Measurements from ENCODE around the gene KLF9. TPM values are rescaled to one million over a fixed set of nuclear protein-coding genes. Genes with fewer than 3 reads are reported as not detected.

The KLF9 gene
- total RNA-seq, result 10 to 100 TPM; 56.2 to 78.9 TPM
- long read RNA-seq, partial matches to known transcripts, result 0 of 9 reads
- long read RNA-seq, other reads (novel, unspliced or antisense), result 9 of 9 reads

GRCh38 chr9:70413799-70414775, at the start of gene KLF9:
Gene KLF9 (minus strand): TSS chr9:70414657. CDS start chr9:70413363, 1,294 bp downstream.
- ATAC-seq (peak; percentile 67 to 78), DNase-seq (peak; percentile 95)
- intact Hi-C loops (cut with DNase I), result loop anchor here in 1 of 2 donors (10.0 kb wide), 1 partner anchor 191 kb away; no protein-coding TSS in a partner anchor

DNA sequence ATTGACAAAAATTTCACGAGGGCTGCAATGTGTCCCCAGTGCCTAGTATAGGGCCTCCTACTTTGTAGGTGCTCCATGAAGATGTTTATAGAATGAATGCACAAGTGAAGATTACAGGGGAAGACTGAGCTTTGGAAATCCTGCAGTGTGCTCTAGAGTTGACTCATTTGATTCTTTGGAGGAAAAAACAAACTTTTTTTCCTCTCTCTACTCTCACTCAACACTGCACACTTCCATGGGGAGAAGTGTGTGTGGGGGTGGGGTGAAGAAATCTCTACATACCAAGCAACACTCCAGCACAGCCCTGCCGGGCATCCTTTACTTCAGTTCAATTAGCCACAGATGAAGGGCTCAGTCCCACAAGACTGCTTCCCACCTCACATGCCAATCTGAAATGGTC, 49.4 kb upstream of the KLF9 start:
- ATAC-seq (no peak), DNase-seq (no peak)
- intact Hi-C loops (cut with DNase I), result no loop called here

GRCh38 chr9:70462300-70462699, 47.8 kb upstream of the KLF9 start:
- DNase-seq (no peak), ATAC-seq (no peak)
- intact Hi-C loops (cut with DNase I), result no loop called here

DNA sequence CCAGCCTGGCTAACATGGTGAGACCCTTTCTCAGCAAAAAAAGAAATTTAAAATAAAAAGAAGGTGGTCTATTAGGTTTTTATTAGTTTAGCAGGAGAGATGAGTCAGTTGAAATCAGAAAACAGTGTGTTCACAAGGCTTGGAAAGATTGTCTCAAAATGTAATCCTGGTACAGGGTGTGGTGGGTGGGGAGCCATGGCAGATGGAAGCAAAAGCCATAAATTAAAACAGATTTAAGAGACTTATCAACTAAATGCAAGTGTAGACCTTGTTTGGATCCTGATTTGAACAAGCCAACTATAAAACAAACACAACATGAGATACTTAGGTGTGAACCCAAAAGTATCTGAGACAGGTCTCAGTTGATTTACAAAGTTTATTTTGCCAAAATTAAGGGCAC, 42.8 kb upstream of the KLF9 start:
- intact Hi-C loops (cut with DNase I), result no loop called here
- no peak for ATAC-seq
- DNase-seq, result no peak

DNA sequence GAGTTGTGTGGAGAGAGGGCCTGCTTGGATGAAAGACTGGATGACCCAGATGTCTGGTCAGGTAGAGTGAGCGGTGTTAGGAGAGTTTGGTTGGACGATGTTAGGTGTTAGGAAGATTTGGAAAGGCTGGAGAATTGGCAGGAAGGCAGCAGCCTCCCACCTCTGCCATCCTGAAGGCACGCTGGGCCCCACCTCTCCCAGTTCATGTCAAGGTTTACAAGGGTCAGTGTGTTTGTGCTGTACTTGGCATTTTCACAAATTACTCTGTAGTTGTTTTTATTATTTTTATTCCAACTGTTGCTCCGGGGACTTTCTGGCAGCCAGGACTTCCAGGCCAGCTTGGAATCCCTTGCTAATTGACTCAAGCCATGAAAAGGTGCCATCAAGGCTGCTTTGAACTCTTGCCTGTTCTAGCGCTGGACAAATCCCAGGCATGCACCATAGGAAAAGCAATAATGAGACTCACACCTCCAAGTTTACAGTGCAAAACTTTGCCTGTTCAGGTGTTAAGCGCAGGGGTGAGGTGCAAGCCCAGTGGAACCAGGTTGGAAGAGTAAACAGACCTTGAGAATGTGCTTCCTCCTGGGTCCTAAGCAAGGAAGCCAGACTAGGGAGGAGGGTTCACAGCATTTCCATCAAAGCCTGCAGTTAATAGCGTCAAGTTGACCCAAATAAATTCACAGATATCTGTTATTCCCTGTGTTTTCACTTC, 41.7 kb upstream of the KLF9 start:
- DNase-seq (no peak), ATAC-seq (no peak)
- intact Hi-C loops (cut with DNase I), result no loop called here

DNA sequence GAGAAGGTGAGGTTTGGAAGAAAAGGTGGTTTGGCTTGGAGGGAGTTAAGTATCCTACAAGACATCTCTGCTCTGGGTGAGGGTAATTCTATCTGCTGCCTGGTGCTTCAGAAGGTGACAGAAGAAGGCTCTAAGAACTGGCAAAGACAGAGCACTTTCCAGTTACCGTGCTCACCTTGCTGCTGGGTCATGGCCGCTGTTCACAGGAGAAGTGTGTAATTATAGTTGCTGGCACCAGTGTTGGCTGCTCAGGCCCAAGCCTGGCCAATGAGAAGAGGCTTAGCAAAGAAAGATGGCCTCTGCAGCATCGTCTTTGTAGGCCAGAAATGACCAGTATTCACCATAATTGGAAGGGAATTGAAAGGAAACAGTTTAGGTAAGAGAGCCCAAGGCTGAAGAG, 37.9 kb upstream of the KLF9 start:
- intact Hi-C loops (cut with DNase I), result no loop called here
- DNase-seq (no peak), ATAC-seq (no peak)

DNA sequence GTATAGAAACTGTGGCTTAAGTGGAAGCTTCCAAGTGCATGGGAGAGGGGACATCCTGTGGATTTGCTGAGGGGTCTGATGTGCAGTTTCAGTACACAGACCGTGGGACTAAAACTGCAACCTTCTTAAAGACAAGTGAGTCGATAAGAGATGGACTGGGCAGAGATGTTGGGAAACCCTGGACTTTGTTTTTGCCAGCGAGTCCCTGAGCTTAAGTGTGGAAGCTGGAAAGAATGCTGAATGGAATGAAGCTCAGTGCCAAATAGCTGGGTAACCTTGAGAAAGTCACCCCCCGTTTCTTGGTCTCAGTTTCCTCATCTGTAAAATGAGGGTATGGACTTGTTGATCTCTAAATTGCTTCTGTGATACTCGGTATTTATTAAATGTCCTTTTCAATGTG, 37.3 kb upstream of the KLF9 start:
- intact Hi-C loops (cut with DNase I), result no loop called here
- ATAC-seq, result no peak
- no peak for DNase-seq

GRCh38 chr9:70450738-70451137, 36.3 kb upstream of the KLF9 start:
- intact Hi-C loops (cut with DNase I), result no loop called here
- ATAC-seq (no peak), DNase-seq (no peak)

DNA sequence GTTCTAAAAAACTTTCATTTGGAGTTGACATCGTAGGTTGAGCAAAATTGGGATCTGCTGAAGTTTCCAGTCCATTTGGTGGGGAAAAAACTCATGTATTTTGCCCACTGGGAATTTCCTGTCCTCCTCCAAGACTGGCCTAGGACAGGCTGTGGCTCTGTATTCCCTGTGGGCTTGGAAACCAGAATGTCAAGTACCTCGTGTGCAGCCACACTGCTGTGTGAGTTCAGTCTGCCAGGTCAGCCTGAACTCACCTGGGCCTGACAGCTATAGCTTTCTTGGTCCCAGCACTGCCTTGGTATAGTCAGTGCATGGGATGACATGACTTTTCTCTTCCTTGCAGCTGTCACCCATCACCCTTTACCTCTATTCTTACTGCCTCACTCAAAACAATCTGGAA, 35.0 kb upstream of the KLF9 start:
- DNase-seq (no peak), ATAC-seq (no peak)
- intact Hi-C loops (cut with DNase I), result no loop called here

DNA sequence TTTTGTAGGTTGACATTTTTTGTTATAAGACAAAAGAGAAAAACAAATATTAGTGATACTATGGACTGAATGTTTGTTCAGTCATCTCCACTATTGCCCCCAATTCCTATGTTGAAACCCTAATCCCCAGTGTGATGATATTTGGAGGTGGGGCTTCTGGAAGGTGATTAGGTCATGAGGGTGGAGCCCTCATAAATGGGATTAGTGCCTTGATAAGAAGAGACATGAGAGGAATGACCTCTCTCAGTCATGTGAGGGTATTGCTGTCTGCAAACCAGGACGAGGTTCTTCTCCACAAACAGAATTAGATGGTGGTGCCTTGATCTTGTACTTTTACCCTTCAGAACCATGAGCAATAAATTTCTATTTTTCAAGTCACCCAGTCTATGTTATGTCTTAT, 34.5 kb upstream of the KLF9 start:
- intact Hi-C loops (cut with DNase I), result no loop called here
- DNase-seq (no peak), ATAC-seq (no peak)

- ATAC-seq, result no peak
- intact Hi-C loops (cut with DNase I), result no loop called here
Observed at GRCh38 chr9:70444904-70445303, 30.4 kb upstream of the KLF9 start.

GRCh38 chr9:70442328-70442848, 27.9 kb upstream of the KLF9 start:
- ATAC-seq (no peak), DNase-seq (no peak)
- intact Hi-C loops (cut with DNase I), result no loop called here

More at GRCh38 chr9:70444904-70445303, 30.4 kb upstream of the KLF9 start:
- DNase-seq, result no peak

DNA sequence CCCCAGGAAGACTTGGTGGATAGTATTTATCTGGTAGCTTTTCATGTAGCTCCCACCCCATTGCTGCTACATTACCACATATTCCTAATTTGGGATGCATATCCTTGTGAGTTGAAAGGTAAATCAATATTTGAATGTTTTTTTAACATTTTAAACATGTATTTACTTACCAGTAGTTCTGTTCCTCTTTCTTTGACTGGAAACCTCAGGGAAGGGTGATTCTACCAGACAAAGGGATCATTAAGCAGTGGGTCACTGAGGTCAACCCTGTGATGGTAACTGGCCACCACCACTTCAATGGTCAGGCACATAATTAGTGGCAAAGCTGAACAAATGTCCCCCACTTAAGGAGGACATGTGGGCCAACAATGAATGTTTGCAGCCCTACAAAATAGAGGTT, 27.2 kb upstream of the KLF9 start:
- no peak for ATAC-seq
- intact Hi-C loops (cut with DNase I), result no loop called here
- no peak for DNase-seq

- ATAC-seq (no peak), DNase-seq (no peak)
- intact Hi-C loops (cut with DNase I), result loop anchor here in 1 of 2 donors (5.0 kb wide), 1 partner anchor 32 kb away; no protein-coding TSS in a partner anchor
Observed at GRCh38 chr9:70439991-70440706, 25.7 kb upstream of the KLF9 start.

DNA sequence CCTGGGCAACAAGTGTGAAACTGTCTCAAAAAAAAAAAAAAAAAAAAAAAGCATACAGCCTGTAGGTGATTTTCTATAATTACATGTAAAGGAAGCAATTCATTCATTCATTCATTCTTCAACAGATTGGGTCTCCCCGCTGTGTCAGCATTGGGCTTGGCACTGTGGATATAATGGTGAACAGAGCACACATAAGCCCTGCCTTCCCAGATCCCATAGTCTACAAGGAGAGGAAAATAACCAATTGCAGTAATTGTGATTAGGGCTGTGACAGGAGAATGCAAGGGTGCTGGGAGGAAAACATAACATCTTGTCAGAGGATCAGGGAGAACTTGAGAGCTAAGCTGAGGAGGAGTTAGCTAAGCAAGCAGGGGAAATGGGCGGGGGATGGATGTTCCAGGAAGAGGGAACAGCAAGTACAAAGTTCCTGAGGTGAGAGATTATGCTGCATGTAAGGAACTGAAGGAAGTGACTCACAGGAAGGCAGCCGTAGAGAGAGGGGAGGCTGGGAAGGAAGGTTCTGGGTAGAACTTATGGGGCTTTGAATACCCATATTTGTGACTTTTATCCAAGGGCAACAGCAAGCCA, 24.0 kb upstream of the KLF9 start:
- ATAC-seq (peak; percentile 80 to 93), DNase-seq (peak; percentile 83)
- intact Hi-C loops (cut with DNase I), result loop anchor here in 1 of 2 donors (5.0 kb wide), 1 partner anchor 34 kb away; no protein-coding TSS in a partner anchor

- DNase-seq (no peak), ATAC-seq (peak in 1 of 2 donors; percentile 23)
- intact Hi-C loops (cut with DNase I), result loop anchor here in 1 of 2 donors (5.0 kb wide), 1 partner anchor 36 kb away; no protein-coding TSS in a partner anchor
Observed at GRCh38 chr9:70435948-70436347, 21.5 kb upstream of the KLF9 start.

DNA sequence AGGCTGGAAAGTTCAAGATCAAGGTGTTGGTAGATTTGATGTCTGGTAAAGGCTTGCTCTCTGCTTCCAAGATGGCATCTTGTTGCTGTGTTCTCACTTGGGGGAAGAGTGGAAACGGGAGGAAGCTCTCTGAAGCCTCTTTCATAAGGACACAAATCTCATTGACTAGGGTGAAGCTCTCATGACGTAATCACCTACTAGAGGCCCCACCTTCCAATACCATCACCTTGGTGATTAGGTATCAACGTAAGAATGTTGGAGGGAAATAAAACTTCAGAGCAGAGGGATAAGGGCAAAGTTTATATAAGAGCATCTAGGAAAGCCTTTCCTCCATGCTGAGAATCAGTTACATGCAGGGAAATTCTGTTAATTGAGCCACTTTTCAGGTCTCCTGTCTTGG, 15.4 kb upstream of the KLF9 start:
- intact Hi-C loops (cut with DNase I), result no loop called here
- DNase-seq (no peak), ATAC-seq (no peak)

DNA sequence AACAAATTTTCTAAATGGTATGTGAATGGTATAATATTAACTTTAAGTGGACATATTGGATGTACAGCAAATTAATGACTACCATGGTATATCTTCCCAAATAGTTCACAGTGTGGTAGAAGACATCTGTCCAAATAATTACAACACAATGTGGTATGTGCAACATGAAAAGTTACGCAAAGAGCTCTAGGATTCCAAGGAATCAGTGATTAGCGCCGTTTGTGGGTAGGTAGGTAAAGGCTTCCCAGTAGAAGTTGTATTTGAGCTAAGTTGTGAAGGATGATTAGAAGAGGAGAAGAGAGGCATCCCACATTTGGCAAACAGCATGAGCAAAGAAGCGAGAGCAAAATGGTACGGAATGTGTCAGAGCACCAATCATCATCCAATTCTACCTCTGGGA, 14.3 kb upstream of the KLF9 start:
- DNase-seq, result no peak
- intact Hi-C loops (cut with DNase I), result no loop called here
- no peak for ATAC-seq

Measured in left cardiac atrium (tissue), 4 donors.